Neural cell (in vitro differentiated cells): ENCODE measurements around the gene ELP1. TPM values are rescaled to one million over a fixed set of nuclear protein-coding genes. Genes with fewer than 3 reads are reported as not detected.
"Not testable (repeated sequence)": the region's sequence is repeated elsewhere in the genome, so short reads cannot be mapped to it uniquely, and the experiment has no call there.

Experiments used
- H2AFZ ChIP-seq: fragments of 200-600, 300-800 bp; sonication (generic), shearing (Covaris generic); 2 replicates; pipeline ENCODE4 v1.6.0; 2014; ENCODE audit warnings: low read depth, mild to moderate bottlenecking, antibody characterized with exemption, low read length, moderate library complexity
- H3F3A ChIP-seq: fragments of 200-600 bp; shearing (Covaris generic); 2 replicates; pipeline ENCODE4 v1.6.1; 2016; ENCODE audit warnings: mild to moderate bottlenecking, moderate library complexity, mixed read lengths, antibody characterized with exemption, low read length; ENCODE audit not compliant: insufficient read depth, poor library complexity, severe bottlenecking
- H3K27ac ChIP-seq: fragments of 200-600, 300-800 bp; sonication (generic), shearing (Covaris generic); 2 replicates; pipeline ENCODE4 v1.5.1; 2014; ENCODE audit warnings: mild to moderate bottlenecking, low read length, moderate library complexity
- H3K27me3 ChIP-seq: fragments of 300-800, 200-600 bp; sonication (generic), shearing (Covaris generic); 2 replicates; pipeline ENCODE4 v1.6.0; 2014; ENCODE audit warnings: mild to moderate bottlenecking, low read depth, low read length, moderate library complexity; ENCODE audit not compliant: insufficient read depth
- H3K36me3 ChIP-seq: fragments of 300-800, 200-600 bp; sonication (generic), shearing (Covaris generic); 2 replicates; pipeline ENCODE4 v1.5.1; 2014; ENCODE audit warnings: mild to moderate bottlenecking, antibody characterized with exemption, low read length, moderate library complexity; ENCODE audit not compliant: insufficient read depth
- H3K4me2 ChIP-seq: fragments of 300-800, 200-600 bp; sonication (generic), shearing (Covaris generic); 2 replicates; pipeline ENCODE4 v1.6.0; 2014; ENCODE audit warnings: mild to moderate bottlenecking, low read length
- H3K4me3 ChIP-seq: fragments of 300-800, 200-600 bp; sonication (generic), shearing (Covaris generic); 2 replicates; pipeline ENCODE4 v1.5.1; 2014; ENCODE audit warnings: mild to moderate bottlenecking, low read length, moderate library complexity
- H3K79me2 ChIP-seq: fragments of 200-600 bp; shearing (Covaris generic); replicated peaks from 2 replicates; pipeline ENCODE4 v1.6.0; 2014; ENCODE audit warnings: mild to moderate bottlenecking, low read length, moderate library complexity; ENCODE audit not compliant: insufficient read depth
- H3K9ac ChIP-seq: fragments of 300-800, 200-600 bp; sonication (generic), shearing (Covaris generic); 2 replicates; pipeline ENCODE4 v1.6.1; 2016; ENCODE audit warnings: mild to moderate bottlenecking, low read length, mixed read lengths
- H3K9me2 ChIP-seq: fragments of 200-600 bp; shearing (Covaris generic); 2 replicates; pipeline ENCODE4 v1.6.1; 2016; ENCODE audit warnings: mild to moderate bottlenecking, low read length, mixed read lengths; ENCODE audit not compliant: insufficient read depth
- H3K9me3 ChIP-seq: fragments of 200-600, 300-800 bp; sonication (generic), shearing (Covaris generic); 2 replicates; pipeline ENCODE4 v1.6.1; 2016; ENCODE audit warnings: mild to moderate bottlenecking, mixed run types, low read length, moderate library complexity, mixed read lengths
- H4K20me1 ChIP-seq: fragments of 200-600 bp; shearing (Covaris generic); 2 replicates; pipeline ENCODE4 v1.6.1; 2016; ENCODE audit warnings: mild to moderate bottlenecking, mixed run types; ENCODE audit not compliant: insufficient read depth
- CTCF ChIP-seq: fragments of 450-650 bp; IDR thresholded peaks from 2 replicates; pipeline ENCODE4 v1.5.1; 2014; ENCODE audit warnings: antibody characterized with exemption, mild to moderate bottlenecking, moderate library complexity; ENCODE audit not compliant: poor library complexity, severe bottlenecking
- EP300 ChIP-seq: fragments of 450-650 bp; conservative IDR thresholded peaks from 2 replicates; pipeline ENCODE4 v1.6.1; 2014; ENCODE audit warnings: antibody characterized with exemption, mild to moderate bottlenecking, moderate library complexity; ENCODE audit not compliant: poor library complexity, severe bottlenecking
- EZH2 ChIP-seq: fragments of 200-600, 300-800 bp; shearing (Covaris generic), sonication (generic); IDR thresholded peaks from 2 replicates; pipeline ENCODE4 v1.6.1; 2014; ENCODE audit warnings: antibody characterized with exemption, low read length, borderline replicate concordance, mild to moderate bottlenecking; ENCODE audit not compliant: insufficient read depth, poor library complexity, severe bottlenecking
- MXI1 ChIP-seq: fragments of 450-650 bp; conservative IDR thresholded peaks from 2 replicates; pipeline ENCODE4 v1.6.1; 2014; ENCODE audit warnings: antibody characterized with exemption, mild to moderate bottlenecking; ENCODE audit not compliant: poor library complexity, severe bottlenecking
- POLR2AphosphoS5 ChIP-seq: IDR thresholded peaks from 2 replicates; pipeline ENCODE4 v1.6.1; 2012
- RAD21 ChIP-seq: fragments of 450-650 bp; conservative IDR thresholded peaks from 2 replicates; pipeline ENCODE4 v1.6.1; 2014; ENCODE audit warnings: antibody characterized with exemption, mild to moderate bottlenecking, moderate library complexity
- REST ChIP-seq: IDR thresholded peaks from 2 replicates; pipeline ENCODE4 v1.6.1; 2012; ENCODE audit warnings: borderline replicate concordance
- SMC3 ChIP-seq: fragments of 450-650 bp; conservative IDR thresholded peaks from 2 replicates; pipeline ENCODE4 v1.6.1; 2014; ENCODE audit warnings: antibody characterized with exemption, mild to moderate bottlenecking, moderate library complexity; ENCODE audit not compliant: poor library complexity
- TAF1 ChIP-seq: IDR thresholded peaks from 2 replicates; pipeline ENCODE4 v1.6.1; 2012; ENCODE audit warnings: low read depth
- polyA plus RNA-seq: library from polyadenylated mRNA; depleted of rRNA; stranded (reverse); fragments of >200 nt; gene quantifications from 2 replicates; pipeline ENCODE4 v1.2.3, GENCODE V29; 2014

The ELP1 gene
- polyA plus RNA-seq, 1 donor from 2014 or later: 112 TPM

- H3K27ac ChIP-seq: no peak overlapping the region
- H2AFZ ChIP-seq: no peak overlapping the region
- H3K36me3 ChIP-seq: no peaks in the 10 kb centered on the region
Measured at GRCh38 chr9:108900176-108900575, 33.7 kb downstream of the ELP1 start.

GRCh38 chr9:108899023-108899695, 34.8 kb downstream of the ELP1 start:
- not testable (repeated sequence) for H2AFZ ChIP-seq, H3K36me3 ChIP-seq, H3K4me2 ChIP-seq, H3K9me2 ChIP-seq, H3K27ac ChIP-seq, H3K9me3 ChIP-seq, H4K20me1 ChIP-seq, H3F3A ChIP-seq, H3K79me2 ChIP-seq, H3K4me3 ChIP-seq, H3K27me3 ChIP-seq, H3K9ac ChIP-seq

More at GRCh38 chr9:108900176-108900575, 33.7 kb downstream of the ELP1 start:
- no peak for TF ChIP-seq POLR2AphosphoS5
- TF ChIP-seq RAD21: no peak
- TF ChIP-seq SMC3: no peak
- no peak for TF ChIP-seq TAF1
- TF ChIP-seq CTCF: no peak
- H3F3A ChIP-seq: no peaks in the 10 kb centered on the region
- H3K4me2 ChIP-seq: no peak overlapping the region
- no peak overlapping the region for H3K4me3 ChIP-seq
- H3K27me3 ChIP-seq: no peaks in the 10 kb centered on the region
- no peak overlapping the region for H3K9ac ChIP-seq
- no peaks in the 10 kb centered on the region for H4K20me1 ChIP-seq
- no peaks in the 10 kb centered on the region for H3K79me2 ChIP-seq
- no peaks in the 10 kb centered on the region for H3K9me3 ChIP-seq
- H3K9me2 ChIP-seq: no peaks in the 10 kb centered on the region

GRCh38 chr9:108897324-108898096, 36.4 kb downstream of the ELP1 start:
- no peak for TF ChIP-seq MXI1
- TF ChIP-seq EP300: no peak
- TF ChIP-seq EZH2: no peak
- no peak for TF ChIP-seq REST
- no peak for TF ChIP-seq SMC3
- TF ChIP-seq TAF1: no peak
- no peak for TF ChIP-seq CTCF
- no peaks in the 10 kb centered on the region for H3K79me2 ChIP-seq
- no peaks in the 10 kb centered on the region for H4K20me1 ChIP-seq
- H3K4me2 ChIP-seq: no peak overlapping the region
- H3K9me2 ChIP-seq: no peaks in the 10 kb centered on the region
- no peak overlapping the region for H2AFZ ChIP-seq
- no peaks in the 10 kb centered on the region for H3K27me3 ChIP-seq
- no peaks in the 10 kb centered on the region for H3F3A ChIP-seq
- H3K9me3 ChIP-seq: no peaks in the 10 kb centered on the region
- H3K9ac ChIP-seq: no peak overlapping the region
- H3K4me3 ChIP-seq: no peak overlapping the region
- no peak overlapping the region for H3K27ac ChIP-seq
- H3K36me3 ChIP-seq: no peaks in the 10 kb centered on the region
